NCI-H748 (cell line): ENCODE measurements around the gene EAF1.
"Not testable (repeated sequence)": the region's sequence is repeated elsewhere in the genome, so short reads cannot be mapped to it uniquely, and the experiment has no call there.

Experiments
- DNase-seq: peaks from one replicate; lab custom pipeline; 2025; ENCODE audit not compliant: unreplicated experiment; lab: John Stamatoyannopoulos, UW

The EAF1 gene

DNA sequence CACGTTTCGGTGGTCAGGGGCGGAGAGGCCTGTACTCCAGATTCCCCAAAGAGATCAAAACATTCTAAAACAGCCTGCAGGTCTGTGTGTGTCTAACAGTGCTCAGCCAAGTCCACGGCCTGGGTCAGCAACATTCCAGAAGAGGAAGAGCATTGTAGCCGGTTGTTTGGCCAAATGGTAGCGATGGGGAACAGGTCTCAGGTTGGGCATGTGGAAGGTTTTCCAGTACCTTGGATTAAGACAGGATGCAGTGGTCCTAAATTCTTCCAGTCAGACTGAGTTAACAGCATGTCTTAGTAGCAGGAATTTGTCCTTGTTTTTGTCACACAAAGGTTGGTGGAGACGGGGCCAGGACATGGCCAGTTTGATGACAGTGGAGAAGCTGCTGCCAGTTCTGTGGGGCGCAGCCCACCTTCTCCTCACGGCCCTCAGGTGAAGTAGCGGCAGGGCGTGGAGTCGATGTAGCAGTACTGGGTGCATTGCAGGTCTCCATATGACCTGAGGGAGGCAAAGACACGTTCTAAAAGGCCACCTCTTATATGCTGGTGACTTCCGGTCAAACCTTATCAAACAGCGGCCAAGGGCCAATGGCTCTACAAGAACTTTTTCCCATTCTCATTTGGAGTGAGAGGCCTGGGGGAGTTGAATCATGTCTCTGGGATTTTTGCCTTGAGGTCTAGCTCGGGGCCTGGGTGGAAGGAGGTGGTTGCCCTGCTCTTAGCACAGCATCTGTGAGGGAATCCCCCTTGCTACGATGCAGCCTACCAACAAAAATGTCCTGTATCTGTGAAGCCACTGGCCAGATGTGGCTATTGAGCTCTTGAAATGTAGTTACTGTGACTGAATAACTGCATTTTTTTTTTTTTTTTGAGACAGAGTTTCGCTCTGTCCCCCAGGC lies 24.1 kb downstream of the EAF1 start:
- DNase-seq = no peak

DNA sequence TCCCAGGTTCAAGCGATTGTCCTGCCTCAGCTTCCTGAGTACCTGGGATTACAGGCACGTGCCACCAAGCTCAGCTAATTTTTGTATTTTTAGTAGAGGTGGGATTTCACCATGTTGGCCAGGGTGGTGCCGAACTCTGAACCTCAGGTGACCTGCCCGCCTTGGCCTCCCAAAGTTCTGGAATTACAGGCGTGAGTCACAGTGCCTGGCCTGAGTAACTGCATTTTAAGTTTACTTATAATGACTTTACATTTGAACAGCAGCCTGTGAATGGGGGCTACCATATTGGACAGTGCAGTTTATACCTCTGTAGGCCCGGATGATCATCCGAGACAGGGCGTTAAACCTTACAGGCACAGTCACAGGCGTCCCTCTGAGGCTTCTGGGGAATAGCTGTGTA lies 24.8 kb downstream of the EAF1 start:
- no peak for DNase-seq

DNA sequence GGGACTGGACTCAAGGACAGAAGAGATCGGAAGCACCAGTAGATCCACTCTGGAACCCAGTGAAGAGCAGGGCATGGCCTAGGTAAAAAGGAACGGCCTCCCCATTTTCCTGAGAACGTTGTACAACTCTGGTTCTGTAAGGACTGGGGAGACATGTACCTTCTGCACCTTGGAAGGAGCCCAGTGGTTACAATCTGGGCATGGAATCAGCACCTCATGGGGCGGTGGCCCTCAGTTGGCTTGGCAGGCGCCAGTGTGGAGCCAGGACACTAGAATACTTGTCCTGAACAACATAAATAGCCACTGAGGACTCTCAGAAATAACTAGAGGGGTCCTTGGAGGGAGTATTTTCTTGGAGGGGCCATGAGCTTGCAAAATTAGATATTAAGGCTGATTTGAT lies 25.6 kb downstream of the EAF1 start:
- DNase-seq = no peak

DNA sequence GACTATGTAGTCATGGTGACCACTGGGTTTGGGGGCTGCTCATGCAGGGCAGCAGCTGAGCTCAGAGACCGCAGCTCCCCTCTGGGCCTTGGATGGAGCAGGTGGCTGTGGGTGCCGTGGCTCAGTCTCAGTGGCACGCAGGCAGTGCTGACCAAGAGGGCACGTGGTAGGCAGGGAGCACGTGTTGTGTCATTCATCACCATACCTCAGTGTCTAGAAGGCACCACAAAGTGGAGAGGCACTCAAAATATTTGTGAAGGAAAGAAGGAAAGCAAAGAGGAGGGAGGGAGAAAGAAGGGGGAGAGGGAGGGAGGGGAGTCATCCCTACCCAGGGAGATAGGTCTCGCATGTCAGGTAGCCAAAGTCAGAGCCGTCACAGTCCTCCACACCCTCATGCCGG lies 26.1 kb downstream of the EAF1 start:
- DNase-seq = no peak

DNA sequence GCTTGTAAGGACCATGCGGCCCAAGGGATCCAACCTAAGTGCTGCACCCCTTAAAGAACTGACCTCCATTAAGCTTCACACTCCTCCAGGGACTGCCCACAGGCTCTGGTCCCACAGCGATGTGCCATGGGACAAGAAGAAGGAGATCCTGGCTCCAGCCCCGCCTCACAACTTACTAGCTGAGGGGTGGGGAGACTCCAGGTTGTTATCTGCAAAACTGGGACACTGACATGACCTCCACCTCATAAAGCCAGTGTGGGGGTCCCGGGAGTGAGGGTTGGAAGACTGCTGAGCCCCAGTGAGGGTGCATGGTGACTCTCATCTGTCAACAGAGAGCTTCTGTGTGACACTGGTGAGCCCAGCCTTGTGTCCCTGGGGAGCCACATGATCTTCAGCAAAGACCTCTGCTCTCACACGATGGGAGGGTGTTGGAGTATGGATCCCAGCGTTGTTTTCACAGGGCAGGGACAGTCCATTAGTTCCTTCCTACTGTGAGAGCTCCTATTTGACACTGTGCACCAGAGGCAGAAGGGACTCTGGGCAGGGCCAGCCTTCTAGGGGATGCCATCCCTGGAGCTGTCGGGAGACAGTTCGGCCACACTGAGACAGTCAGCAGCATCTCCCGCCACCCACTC lies 26.7 kb downstream of the EAF1 start:
- no peak for DNase-seq

DNA sequence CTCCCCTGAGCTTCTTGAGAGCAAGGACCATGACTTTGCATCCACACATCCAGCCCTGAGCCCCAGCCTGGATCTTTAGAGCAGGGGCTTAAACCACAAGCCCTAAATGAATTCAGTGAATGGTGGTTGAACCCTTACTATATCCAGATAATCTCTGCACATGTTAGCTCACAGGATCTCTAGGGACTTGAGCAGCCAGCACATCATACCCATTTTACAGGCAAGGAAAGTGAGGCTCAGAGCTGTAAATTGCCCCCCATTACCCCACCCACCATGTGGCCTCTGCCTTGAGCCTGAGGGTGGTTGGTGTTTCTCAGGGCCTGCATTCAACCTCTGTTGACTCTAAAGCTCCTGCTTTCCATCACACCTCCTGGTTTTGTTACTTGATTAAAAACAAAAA lies 27.6 kb downstream of the EAF1 start:
- DNase-seq = no peak

DNA sequence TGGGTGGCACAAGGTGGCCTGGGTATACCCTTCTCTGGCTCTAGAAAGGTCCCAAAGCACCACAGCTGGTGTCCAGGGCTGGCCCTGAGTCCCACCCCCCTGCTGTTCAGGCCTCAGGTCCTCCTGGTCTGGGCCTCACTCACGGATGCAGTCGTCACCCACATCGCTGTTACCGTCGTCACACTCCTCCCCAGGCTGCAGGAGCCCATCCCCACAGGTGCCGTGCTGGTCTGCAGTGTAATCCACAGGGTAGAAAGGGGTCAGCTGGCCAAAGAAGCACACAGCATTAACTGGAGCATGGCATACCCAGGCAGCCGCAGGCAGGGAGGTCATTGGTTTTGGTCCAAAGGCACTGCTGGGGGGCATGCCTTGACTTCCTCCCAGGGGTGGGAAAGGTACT lies 28.4 kb downstream of the EAF1 start:
- DNase-seq = no peak

DNA sequence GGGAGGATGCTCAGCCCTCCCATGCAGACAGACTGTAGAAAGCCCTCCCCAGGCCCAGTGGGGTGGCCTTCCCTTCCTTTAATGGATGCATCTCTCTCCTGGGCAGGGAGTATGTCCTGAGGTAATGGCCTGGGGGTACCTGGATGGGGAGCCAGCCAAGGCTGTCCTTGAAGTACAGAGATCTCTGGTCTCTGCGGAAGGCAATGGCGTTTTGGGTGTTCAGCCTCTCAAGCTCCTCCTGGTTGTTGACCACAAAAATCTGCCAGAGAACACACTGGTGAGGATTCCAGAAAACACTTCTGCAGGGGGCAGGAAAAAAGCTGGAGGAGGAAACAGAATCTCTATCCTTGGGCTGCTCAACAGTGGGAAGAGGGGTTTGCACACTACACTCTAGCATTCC lies 28.9 kb downstream of the EAF1 start:
- no peak for DNase-seq

DNA sequence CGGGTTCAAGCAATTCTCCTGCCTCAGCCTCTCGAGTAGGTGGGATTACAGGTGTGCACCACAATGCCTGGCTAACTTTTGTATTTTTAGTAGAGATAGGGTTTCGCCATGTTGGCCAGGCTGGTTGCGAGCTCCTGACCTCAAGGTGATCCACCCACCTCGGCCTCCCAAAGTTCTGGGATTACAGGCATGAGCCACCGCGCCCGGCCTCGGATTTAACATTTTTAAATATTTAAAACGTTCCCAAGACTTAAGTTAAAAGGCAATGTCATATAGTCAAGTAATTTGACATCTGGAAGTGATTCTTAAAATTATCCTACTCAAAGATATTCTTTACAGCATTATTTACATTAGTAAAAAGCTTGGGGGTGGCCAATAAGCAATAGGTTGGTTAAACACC lies 29.5 kb downstream of the EAF1 start:
- DNase-seq = not testable (repeated sequence)

DNA sequence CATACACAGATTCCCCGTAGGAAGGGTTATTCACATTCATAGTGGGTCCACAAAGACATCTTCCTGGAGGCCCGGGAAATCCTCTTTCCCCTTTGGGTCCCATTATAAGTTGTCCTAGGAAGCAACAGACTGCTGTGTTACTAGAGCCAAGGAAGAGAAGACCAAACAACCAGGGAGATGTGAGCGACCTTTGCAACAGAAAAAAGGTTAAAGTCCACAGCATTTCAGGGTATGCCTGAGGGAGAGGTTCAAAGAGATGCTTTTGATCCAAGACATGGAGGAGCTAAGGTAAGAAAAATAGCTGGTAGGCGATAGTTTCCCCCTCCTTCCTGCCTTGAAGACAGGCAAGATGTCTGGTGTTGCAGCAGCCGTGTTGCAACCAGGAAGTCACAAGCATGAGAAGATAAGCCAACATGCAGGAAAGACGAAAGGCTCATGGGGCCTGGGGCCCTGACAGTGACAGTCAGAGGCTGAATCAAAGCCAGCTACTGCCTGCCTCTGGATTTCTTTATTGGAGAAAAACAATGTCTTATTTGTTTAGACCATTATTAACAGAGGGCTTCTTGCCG lies 30.9 kb downstream of the EAF1 start:
- DNase-seq = no peak

DNA sequence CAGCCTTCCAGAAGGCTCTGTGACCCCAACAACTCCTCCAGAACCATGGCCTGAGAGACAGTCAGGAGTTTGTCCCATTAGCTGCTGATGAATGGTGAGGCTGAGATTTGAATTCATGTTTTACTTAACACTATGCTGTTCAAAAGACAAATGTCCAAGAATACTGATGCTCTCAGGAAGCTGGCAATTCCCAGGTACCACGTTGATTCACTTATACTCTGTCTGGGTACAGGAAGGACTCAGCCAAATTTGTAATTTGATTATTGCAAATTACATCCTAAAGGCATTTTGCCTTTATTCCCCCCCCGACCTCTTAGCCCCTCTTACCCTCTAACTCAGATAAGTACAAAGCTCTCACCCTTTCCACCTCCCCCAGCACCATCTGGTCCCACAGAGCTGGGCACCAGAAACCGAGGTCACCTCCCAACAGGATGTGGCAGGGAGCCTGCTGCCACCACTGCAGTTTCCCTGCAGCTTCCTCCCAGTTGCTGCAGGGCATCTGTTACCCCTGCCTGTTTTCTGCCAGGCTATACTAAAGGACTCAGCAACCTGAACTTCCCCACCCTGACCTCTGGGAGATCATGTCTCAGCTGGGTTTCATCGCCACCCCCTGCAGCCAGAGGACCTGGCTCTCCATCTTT lies 33.6 kb downstream of the EAF1 start:
- no peak for DNase-seq

DNA sequence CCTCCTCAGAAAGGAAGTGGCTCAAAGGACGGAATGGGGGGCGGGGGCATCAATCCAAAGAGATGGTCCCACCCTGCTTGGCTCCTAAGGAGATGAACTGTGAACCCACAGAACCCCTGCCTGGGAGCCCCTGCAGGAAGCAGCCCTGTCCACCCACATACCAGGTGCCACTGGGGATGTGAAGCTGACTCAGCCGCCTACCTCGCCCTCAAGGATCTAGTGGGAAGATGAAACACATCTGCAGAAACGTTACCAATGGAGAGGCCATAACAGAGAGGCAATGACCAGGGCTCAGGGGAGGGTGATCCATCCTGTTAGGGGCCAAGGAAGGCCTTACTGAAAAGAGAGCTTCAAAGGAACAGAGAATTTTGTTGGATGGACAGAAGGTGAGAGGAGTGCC lies 35.1 kb downstream of the EAF1 start:
- no peak for DNase-seq

DNA sequence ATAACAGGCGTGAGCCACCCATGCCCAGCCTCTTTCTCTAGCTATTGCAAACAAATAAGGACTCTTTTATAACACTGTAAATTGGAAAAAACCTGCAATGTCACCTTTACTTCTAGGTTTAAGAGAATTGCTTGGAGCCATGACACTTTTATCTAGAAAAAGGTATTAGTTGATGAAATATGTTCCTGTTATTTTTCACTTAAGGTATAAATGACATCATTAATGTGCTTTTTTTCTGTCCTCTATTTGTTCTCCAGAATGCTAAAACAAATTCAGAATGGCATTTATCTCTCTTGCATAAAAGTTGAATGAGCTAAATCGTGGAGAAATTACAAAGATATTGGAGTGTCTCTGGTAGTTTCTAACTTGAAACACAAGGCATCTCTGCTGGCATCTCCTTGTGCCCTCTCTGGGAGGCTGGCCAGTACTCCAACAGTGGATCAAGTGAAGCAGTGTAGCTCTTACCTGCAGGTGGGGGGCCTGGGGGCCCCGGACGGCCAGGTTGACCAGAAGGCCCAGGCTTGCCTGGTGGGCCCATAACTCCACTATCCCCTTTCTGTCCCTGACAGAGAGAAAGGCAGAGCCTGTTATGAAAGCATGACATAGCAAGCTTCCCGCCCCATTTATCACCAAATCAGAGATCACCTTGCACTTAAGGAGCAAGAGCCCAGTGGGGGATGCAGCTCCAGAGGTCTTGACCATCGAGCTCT lies 38.6 kb downstream of the EAF1 start:
- DNase-seq = no peak

DNA sequence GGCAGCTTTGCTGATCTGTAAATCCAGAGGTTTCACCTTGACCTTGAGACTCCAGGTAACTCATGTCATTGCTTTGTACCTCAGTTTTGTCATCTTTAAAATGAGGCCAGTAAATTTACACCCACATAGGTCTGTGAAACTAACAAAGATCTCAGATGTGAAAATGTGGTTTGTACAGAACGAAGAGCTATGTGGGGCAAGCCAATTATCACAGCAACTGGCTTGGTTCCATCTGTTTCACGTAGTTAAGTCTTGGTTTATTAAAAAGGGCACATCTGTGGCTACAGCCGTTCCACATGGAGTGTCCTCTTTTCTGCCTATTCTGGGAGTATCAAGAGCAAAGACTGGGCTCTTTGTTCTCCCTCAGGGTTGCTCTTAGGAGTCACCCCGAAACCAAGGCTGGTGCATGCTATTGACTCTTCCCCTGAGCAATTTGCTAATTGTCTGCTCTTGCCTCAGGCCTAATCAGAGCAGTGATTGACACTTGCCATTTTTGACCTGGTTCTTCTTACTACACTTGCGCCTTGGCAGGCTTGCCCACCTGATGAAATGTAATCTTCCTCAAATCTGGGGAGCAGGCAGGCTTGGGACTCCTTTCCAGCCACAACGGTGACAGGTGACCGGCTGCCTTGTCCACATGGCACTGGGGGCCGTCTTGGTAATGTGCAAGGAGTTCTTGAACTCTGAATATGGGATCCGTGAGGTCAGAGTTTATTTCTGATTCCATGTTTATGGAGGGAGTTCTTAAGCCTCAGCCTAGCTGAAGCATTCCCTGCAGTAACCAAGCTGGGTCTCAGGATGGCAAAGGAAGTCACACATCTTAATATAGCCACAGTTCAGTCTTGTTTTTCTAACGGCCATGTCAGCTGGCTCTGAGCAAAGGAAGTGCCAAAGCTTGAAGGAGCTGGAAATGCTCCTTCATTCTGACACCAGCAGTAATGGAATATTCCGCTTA lies 40.1 kb downstream of the EAF1 start:
- DNase-seq = no peak

DNA sequence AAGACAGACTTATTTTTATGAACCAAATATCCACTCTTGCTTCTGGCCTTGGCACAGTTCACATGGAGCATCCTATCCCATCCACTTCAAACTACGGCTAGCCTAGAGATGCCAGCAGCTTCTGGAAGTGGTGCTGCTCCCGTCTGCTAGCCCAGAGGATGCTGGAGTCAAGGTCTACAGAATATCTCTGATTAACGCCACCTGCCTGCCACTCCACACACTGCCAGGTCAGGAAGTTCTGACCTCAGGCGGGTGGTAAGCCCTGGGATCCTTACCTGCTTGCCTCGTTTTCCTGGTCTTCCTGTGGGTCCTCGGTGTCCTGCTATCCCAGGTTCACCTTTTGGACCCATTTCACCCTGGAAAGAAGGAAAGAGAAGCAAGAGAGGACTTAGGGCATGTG lies 42.9 kb downstream of the EAF1 start:
- no peak for DNase-seq

DNA sequence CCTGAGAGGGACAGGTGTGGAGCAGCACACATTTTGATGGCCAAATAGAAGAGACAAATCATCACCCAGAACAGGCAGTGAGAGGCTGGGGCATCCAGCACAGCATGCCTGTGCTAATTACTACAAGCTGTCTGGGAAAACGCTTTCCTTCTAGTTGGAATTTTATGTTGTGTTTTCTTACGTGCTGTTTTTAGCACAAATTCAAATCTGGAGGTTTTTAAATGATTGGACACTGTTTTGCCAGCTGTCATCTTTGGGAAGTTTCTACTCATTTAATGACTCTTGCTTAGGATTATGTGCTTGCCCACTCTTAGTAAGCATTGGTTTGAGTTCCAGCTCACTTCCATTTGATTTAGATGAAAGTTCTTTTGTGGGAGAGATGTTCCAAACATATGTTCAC lies 43.5 kb downstream of the EAF1 start:
- DNase-seq = no peak

DNA sequence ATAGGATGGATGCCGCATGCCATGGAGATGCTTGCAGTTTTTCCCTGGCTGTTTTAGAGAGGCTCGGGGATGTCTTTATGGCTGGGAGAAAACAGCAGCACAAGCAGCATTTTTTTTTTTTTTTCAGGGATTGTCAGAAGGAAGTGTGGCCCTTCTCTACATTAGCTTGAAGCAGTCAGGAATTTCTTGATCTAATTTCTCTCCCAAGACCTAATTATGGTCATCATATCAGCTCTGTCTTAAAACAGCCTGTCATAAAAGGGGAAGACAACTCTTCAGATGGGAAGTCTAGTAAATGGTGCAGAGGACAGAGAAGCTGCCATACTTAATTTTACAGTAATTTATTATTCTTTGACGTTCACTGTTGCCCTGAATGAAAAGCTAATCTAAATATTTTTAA lies 44.5 kb downstream of the EAF1 start:
- no peak for DNase-seq

DNA sequence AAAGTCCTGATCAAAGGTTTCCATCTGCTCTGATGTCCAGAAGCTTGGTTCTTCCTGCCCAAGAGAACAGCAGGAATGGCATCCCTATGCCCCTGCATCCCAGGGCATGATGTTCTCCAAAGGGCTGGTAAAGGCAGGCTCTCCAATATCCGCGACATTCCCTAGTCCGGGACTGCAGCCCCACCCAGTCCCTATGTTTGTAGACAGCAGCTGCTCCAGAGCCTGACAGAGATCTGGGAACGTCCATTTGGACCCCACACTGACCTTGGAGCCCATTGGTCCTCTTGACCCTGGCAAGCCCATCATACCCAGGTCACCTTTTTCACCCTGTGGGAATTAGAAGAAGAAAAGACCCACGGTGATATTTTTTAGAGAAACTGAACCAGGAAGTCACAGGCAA lies 47.8 kb downstream of the EAF1 start:
- DNase-seq = no peak

DNA sequence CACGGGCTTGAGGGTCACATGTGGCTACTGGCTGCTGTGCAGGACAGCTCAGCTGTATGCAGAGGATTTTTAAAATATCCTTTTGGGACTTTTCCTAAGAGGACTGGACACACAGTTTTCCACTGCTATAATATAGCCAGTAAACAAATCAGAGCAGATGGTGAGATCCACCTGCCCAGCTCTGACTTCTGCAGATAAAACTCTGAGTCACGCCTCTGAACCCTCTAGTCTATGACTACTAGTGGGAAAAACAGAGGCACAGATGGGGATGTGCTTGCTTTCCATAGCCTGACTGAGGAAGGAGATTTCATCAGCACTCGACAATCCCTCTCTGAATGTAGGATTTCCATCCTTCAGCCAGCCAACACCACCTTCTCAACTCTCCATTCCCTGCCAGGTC lies 49.0 kb downstream of the EAF1 start:
- no peak for DNase-seq

DNA sequence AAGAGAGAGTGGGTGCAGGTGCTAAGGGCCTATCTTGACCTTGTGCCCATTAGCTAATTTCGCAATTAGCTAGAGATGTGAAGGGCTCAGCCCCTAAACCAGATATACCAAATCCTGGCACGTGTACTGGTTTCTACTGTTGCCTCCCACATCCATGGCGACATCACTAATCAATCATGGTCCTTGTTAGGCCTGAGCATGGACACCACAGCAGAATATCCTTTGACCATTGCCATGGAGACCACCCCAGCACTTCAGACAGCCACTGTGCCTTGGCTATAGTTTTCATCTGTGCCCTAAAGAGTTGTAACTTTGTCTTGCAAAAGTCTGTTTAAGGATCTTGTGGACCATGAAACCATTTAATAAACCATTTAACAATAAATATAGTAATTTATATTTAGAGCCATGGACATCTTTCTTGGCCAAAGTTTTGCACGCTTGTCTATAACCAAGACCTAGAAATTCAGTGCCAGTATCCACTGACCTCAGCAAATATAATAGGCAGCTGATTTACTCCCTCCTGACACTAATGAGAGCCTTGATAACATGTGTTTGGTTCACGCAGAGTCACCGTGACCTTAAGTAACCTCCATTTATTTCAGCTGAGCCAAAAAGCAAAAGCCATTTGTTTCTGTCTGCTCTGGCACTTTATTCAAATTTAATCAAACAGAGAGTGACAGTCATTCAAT lies 50.7 kb downstream of the EAF1 start:
- DNase-seq = no peak
